Activated T-cell treated with anti-CD3 and anti-CD28 coated beads, Interleukin-2, amount 50 U/mL, for 4 hours (primary cell): ENCODE measurements around the gene CERS5. TPM values are rescaled to one million over a fixed set of nuclear protein-coding genes. Genes with fewer than 3 reads are reported as not detected.

Experiments used
- ATAC-seq, 2 donors: fragments of 200-7000 bp; cut with Tn5 transposase; one replicate each; pipeline ENCODE4 v1.10.0; 2021
- DNase-seq: peaks from one replicate; pipeline ENCODE4 v3.0.0-alpha.2; 2020
- H3K27me3 Mint-ChIP-seq: one replicate; pipeline ENCODE4 v1.8.0; 2021; ENCODE audit warnings: low read depth, mixed read lengths
- H3K36me3 Mint-ChIP-seq: one replicate; pipeline ENCODE4 v1.8.0; 2022; ENCODE audit warnings: mixed read lengths; ENCODE audit not compliant: insufficient read depth
- H3K4me1 Mint-ChIP-seq: one replicate; pipeline ENCODE4 v1.8.0; 2021; ENCODE audit warnings: low read depth, mixed read lengths
- H3K4me3 Mint-ChIP-seq: one replicate; pipeline ENCODE4 v1.8.0; 2021; ENCODE audit warnings: mild to moderate bottlenecking, moderate library complexity, mixed read lengths
- H3K9me3 Mint-ChIP-seq: one replicate; pipeline ENCODE4 v1.8.0; 2021; ENCODE audit warnings: mixed read lengths
- total RNA-seq, 3 donors: library from RNA; stranded (reverse); gene quantifications; one replicate each; pipeline ENCODE4 v1.2.1, GENCODE V29; 2021

The CERS5 gene, protein sequence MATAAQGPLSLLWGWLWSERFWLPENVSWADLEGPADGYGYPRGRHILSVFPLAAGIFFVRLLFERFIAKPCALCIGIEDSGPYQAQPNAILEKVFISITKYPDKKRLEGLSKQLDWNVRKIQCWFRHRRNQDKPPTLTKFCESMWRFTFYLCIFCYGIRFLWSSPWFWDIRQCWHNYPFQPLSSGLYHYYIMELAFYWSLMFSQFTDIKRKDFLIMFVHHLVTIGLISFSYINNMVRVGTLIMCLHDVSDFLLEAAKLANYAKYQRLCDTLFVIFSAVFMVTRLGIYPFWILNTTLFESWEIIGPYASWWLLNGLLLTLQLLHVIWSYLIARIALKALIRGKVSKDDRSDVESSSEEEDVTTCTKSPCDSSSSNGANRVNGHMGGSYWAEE
- total RNA-seq: 10 to 100 TPM; 39.0 to 48.0 (median 39.0) TPM

DNA sequence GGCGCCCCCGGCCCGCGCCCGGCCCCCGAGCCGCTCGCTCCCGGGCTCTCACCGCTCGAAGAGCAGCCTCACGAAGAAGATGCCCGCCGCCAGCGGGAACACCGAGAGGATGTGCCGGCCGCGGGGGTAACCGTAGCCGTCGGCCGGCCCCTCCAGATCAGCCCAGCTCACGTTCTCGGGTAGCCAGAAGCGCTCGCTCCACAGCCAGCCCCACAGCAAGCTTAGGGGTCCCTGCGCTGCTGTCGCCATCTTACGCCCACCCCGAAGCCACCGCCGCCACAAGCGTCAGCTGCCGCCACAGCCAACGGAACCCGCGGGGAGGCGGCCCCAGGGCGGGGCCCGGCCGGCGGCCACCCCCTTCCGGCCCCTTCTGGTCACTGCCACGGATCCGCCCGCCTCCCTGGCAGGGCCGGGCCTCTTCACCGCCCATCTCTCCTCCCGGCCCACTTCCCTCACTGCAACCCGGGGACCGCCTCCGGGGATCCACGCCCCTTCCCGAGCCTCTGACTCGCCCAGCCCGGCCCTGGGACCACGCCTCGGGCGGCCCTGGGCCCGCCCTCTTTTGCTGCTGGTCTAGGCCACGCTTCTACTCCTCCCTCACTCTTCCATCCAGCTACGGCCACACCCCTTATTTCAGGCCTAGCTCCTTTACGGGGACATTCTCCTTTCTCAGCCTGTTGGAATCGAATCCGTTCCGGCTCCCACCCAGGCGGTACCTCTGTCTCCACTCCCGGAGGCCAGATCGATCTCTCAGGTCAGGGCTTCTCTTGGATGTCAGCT, at the start of gene CERS5:
Gene CERS5 (minus strand): TSS at position 321 of the 780 bp plus-strand sequence. CDS start 72 bp downstream, at position 249.
- ATAC-seq (peak; percentile 98), DNase-seq (peak; percentile 90)
- Mint-ChIP-seq H3K36me3 (peaks cover 6% of the 10 kb centered on the region), H3K9me3 (no peaks in the 10 kb centered on the region), H3K4me3 (peak within 1 kb of the TSS; percentile 94), H3K4me1 (peaks cover 32% of the 10 kb centered on the region), H3K27me3 (no peaks in the 10 kb centered on the region)

DNA sequence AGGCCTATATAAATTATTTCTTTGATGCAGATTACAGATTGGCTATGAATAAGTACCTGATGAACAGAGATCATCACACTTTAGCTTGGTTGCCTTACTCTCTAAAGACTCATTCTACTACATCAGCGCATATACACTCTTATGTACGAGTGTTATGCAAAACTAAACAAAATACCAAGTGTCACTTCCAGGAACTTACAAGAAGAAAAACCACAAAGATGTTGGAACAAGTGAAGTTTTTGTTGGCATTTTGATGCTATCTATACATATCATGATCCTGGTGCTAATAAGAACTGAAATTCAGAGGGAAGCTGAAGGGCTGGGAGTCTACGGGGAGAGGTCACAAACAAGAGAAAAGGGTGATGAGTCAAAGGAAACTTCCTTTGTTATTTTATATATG, 47.9 kb upstream of the CERS5 start:
- Mint-ChIP-seq H3K4me1 (peaks cover 53% of the 10 kb centered on the region), H3K27me3 (no peaks in the 10 kb centered on the region), H3K9me3 (no peaks in the 10 kb centered on the region), H3K36me3 (peaks cover 7% of the 10 kb centered on the region), H3K4me3 (no peak overlapping the region)
- ATAC-seq: peak in 1 of 2 donors; percentile 20
- DNase-seq: no peak

DNA sequence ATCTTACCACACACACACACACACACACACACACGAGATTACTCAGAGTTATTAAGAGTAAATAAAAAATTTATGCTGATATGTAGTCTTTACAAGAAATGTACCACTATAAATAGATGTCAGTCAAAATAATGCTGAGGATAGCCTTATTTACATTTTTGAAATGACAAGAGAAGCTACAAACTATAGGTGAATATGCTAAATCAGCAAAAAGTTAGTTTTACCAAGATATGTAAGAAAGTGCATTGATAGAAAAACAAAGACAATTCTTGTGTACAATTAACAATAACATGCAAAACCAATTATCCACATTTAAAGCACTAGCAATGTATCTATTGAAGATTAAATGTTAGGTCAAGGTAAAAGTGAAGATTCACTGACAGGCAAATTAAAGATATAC, 46.8 kb upstream of the CERS5 start:
- ATAC-seq (no peak), DNase-seq (no peak)
- peaks cover 7% of the 10 kb centered on the region for H3K36me3 Mint-ChIP-seq
- no peaks in the 10 kb centered on the region for H3K9me3 Mint-ChIP-seq
- H3K4me3 Mint-ChIP-seq: no peak overlapping the region
- peaks cover 47% of the 10 kb centered on the region for H3K4me1 Mint-ChIP-seq
- no peaks in the 10 kb centered on the region for H3K27me3 Mint-ChIP-seq

DNA sequence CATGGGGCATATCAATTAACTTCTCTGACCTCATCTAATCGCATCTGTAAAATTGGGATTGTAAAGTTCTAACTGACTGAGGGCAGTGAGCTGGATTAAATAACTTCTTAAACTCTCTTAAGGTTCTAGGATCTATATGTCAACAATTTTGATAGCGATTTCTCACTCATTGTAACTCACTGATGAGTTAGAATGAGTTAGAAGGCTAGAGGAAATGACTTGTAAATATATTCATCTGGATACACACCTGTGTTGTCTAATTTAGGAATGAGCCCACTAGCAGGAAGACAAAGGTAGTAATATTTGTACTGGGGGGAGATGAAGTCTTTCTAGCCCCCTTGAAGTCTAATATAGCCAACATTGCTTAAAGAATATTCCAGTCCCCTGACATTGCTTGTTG, 46.3 kb upstream of the CERS5 start:
- Mint-ChIP-seq H3K9me3 (no peaks in the 10 kb centered on the region), H3K4me3 (no peak overlapping the region), H3K4me1 (peaks cover 47% of the 10 kb centered on the region), H3K36me3 (peaks cover 7% of the 10 kb centered on the region), H3K27me3 (no peaks in the 10 kb centered on the region)
- DNase-seq: no peak
- ATAC-seq: peak in 1 of 2 donors; percentile 46

DNA sequence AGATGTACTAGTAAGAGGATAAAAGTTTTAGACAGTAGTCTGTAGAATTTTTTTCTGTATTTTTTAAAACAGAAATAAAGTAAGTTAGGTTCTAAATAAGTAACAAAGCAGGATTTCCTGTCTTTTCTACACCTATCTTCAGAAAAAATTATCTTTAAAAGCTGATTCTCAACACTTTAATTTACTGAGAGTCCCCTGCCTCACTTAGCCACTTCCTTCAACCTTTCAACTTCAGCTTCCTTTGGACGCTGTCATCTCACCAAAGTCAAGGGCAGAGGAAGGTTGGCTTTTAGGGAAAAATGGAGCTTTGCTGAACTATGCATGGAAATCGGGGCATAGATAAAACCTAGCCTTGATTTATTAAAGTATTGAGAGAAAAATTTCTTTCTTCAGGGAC, 44.9 kb upstream of the CERS5 start:
- no peaks in the 10 kb centered on the region for H3K9me3 Mint-ChIP-seq
- peak overlapping the region; percentile 11 for H3K4me3 Mint-ChIP-seq
- H3K4me1 Mint-ChIP-seq: peaks cover 42% of the 10 kb centered on the region
- ATAC-seq (no peak), DNase-seq (no peak)
- H3K36me3 Mint-ChIP-seq: peaks cover 3% of the 10 kb centered on the region
- no peaks in the 10 kb centered on the region for H3K27me3 Mint-ChIP-seq

DNA sequence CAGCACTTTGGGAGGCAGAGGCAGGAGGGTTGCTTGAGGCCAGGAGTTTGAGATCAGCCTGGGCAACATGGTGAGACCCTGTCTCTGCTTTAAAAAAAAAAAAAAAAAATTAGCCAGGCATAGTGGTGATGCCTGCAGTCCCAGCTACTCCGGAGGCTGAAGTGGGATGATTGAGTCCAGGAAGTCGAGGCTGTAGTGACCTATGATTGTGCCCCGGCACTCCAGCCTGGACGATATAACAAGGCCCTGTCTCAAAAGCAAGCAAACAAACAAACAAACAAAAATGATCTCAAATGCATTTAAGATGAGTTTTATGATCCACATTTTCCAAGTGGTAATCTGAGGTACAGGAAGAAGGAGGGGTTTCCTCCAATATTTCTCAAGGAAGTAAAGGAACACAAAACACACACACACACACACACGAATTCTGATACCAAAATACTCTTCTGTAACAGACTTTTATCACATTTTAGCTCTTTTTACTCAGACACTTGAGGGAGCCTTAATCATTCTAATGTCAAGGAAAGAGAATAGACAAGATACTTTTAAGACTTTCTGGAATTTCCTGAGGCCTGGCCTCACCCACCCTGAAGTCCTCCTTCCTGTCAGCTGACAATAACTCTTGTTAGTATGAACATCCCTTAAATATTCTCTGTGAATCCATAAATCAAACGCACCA, 44.4 kb upstream of the CERS5 start:
- ATAC-seq: no peak
- H3K9me3 Mint-ChIP-seq: no peaks in the 10 kb centered on the region
- peaks cover 3% of the 10 kb centered on the region for H3K36me3 Mint-ChIP-seq
- peak overlapping the region; percentile 42 for H3K4me3 Mint-ChIP-seq
- H3K27me3 Mint-ChIP-seq: no peaks in the 10 kb centered on the region
- peaks cover 41% of the 10 kb centered on the region for H3K4me1 Mint-ChIP-seq
- DNase-seq: no peak

DNA sequence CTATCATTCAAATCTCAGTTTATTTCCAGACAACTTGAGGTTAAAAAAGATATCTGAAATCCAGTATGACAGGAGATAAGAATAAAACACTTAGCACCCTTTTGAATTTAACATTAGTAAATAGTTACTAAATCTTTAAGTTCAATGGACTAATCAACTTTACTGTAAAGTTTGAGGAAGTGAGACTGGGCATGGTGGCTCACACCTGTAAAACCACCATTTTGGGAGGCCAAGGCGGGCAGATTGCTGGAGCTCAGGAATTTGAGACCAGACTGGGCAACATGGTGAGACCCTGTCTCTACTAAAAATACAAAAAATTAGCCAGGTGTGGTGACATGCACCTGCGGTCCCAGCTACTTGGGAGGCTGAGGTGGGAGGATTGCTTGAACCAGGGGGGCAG, 40.3 kb upstream of the CERS5 start:
- H3K36me3 Mint-ChIP-seq: peaks cover 10% of the 10 kb centered on the region
- no peak for ATAC-seq
- H3K4me3 Mint-ChIP-seq: no peak overlapping the region
- no peak for DNase-seq
- H3K4me1 Mint-ChIP-seq: peaks cover 16% of the 10 kb centered on the region
- no peaks in the 10 kb centered on the region for H3K27me3 Mint-ChIP-seq
- no peaks in the 10 kb centered on the region for H3K9me3 Mint-ChIP-seq

DNA sequence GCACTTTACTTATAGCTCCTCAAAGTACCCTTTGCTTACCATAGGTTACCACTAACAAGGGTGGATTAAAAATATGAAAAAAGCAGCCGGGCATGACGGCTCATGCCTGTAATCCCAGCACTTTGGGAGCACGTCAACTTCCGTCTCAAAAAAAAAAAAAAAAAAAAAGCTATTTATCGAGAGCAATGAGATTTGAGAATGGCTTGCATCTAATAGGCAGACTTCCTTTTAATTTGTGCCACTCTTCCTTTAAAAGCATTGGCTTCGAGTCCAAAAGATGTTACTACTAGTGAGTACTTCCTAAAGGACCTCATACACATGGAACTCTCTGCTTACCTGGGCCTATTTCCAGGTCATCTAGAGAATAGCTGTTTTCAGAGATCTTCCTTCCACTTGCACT, 38.5 kb upstream of the CERS5 start:
- H3K27me3 Mint-ChIP-seq: no peaks in the 10 kb centered on the region
- DNase-seq: no peak
- H3K36me3 Mint-ChIP-seq: peaks cover 10% of the 10 kb centered on the region
- no peaks in the 10 kb centered on the region for H3K9me3 Mint-ChIP-seq
- H3K4me3 Mint-ChIP-seq: no peak overlapping the region
- peaks cover 3% of the 10 kb centered on the region for H3K4me1 Mint-ChIP-seq
- no peak for ATAC-seq

DNA sequence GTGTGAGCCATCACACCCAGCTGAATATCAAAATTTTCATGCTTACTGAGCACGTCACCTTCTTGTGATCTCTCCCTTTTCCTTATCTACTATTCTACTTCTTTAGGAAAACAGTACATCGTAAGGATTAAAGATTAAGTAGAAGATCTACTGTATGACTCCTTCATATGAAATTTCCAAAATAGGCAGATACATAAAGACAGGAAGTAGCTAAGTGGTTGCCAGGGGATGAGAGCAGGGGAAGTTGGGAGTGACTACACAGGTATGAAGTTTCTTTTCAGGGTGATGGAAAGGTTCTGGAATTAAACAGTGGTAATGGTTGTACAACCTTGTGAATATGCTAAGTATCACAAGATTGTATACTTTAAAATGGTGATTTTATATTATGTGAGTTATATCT, 36.5 kb upstream of the CERS5 start:
- H3K9me3 Mint-ChIP-seq: no peaks in the 10 kb centered on the region
- H3K36me3 Mint-ChIP-seq: peaks cover 18% of the 10 kb centered on the region
- DNase-seq: no peak
- no peak overlapping the region for H3K4me3 Mint-ChIP-seq
- H3K4me1 Mint-ChIP-seq: no peaks in the 10 kb centered on the region
- no peaks in the 10 kb centered on the region for H3K27me3 Mint-ChIP-seq
- no peak for ATAC-seq

DNA sequence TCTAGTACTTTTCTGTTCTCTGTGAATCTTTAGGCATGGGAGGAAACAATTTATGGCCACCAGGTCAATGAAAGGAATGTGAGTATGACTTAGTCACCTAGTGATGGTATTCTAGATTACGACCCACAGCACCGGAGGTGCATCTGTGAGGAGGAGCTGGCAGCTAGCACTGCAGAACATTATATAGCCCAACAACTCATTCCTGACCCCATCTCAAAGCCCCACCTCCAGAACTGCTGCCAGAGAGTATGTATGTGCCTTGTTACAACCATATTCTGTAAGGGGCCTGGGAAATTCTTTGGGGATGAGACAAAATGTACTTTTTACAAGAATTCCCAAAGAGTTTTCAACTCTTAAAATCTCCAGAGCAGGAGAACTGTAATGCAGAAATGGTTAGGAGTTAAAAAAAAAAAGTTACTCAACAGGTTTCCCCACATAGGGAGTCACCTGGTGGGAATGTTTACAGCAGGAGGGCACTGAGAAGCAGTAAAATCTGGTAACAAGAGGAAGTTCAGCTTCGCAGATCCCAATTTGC, 34.9 kb upstream of the CERS5 start:
- no peak for ATAC-seq
- Mint-ChIP-seq H3K9me3 (no peaks in the 10 kb centered on the region), H3K27me3 (no peaks in the 10 kb centered on the region), H3K4me3 (no peak overlapping the region), H3K4me1 (no peaks in the 10 kb centered on the region), H3K36me3 (peaks cover 22% of the 10 kb centered on the region)
- DNase-seq: no peak

DNA sequence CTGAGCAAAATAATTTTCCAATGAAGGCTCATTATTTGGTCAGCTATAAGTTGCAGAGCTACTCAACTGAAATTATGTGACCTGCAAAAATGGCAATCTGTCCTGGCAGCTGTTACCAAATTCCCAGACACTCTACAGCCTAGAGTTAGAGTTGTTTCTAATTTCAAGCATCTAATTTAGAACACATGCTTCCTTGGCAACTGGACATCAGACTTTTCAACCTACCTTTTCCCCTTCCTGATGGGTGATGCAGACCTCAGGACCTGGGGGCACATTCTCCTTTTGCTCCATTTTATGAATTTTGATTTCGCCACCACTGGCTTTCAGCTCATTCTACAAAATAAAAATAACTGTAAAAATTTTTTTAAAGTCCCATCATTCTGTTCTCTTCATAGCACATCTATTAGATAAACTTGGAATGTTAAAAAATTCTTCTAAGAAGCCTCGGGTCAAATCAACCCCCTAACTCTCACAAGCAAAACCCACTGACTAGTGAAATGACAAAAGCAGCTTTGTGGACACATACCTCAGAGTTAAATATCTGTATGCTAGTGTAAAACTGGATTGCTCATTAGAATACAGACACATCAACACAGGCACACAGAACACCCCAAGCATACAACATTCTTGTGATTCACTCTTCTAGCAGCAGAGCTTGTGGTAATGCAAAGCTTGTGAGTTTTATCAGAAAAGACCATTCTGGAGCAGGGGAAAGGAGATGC, 33.5 kb upstream of the CERS5 start:
- H3K9me3 Mint-ChIP-seq: no peaks in the 10 kb centered on the region
- H3K4me3 Mint-ChIP-seq: no peak overlapping the region
- DNase-seq (no peak), ATAC-seq (no peak)
- H3K27me3 Mint-ChIP-seq: no peaks in the 10 kb centered on the region
- H3K36me3 Mint-ChIP-seq: peaks cover 26% of the 10 kb centered on the region
- H3K4me1 Mint-ChIP-seq: no peaks in the 10 kb centered on the region

DNA sequence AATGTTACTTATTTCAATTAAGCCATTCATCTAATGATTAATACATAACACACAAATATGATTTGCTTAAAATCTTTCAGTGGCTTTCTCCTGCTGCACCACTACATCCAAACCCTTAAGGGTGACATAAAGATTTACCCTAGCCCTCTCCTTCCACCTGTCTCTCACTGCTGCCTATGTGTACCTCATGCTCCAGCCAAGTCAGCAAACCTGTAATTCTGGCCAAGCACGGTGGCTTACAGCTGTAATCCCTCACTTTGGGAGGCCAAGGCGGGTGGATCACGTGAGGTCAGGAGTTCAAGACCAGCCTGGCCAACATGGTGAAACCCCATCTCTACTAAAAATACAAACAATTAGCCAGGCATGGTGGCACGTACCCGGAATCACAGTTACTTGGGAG, 31.7 kb upstream of the CERS5 start:
- DNase-seq: no peak
- H3K4me3 Mint-ChIP-seq: no peak overlapping the region
- no peaks in the 10 kb centered on the region for H3K9me3 Mint-ChIP-seq
- peaks cover 23% of the 10 kb centered on the region for H3K36me3 Mint-ChIP-seq
- no peaks in the 10 kb centered on the region for H3K4me1 Mint-ChIP-seq
- no peak for ATAC-seq
- no peaks in the 10 kb centered on the region for H3K27me3 Mint-ChIP-seq

DNA sequence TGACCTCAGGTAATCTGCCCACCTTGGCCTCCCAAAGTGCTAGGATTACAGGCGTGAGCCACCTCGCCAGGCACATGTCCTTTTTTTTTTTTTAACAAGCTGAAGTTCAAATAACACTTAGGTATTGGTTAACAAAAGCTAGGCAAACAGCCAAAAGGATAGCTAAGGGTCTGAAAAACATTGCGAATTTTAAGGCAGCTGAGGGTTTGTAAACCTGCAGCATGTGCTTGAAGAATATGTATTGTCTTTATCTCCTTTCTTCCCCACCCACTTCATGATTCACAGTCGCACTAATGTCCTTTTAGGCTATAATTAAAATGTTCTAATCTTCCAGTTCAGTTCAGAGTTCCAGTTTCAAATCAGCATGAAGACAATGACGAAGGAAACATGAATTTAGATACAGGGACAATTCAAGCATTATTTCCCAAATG, 30.1 kb upstream of the CERS5 start:
- DNase-seq (no peak), ATAC-seq (no peak)
- Mint-ChIP-seq H3K4me3 (no peak overlapping the region), H3K4me1 (no peaks in the 10 kb centered on the region), H3K9me3 (no peaks in the 10 kb centered on the region), H3K27me3 (no peaks in the 10 kb centered on the region), H3K36me3 (peaks cover 27% of the 10 kb centered on the region)

DNA sequence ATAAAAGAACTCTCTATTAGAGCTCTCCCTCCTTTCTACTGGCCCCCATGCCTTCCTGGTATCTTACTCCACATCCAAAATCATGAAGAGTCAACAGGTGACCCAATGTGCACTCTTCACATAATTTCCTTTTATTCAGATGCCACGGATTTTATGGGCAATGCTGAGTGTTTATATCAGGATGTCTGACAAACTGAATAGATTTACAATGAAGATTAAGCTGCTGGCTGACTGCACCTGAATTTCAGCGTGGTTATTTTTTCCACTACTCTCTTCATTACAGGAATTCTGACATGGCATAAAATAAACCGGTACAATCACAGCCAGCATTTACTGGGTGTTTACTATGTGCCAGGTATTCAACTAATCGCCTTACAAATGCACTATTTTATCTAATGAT, 29.4 kb upstream of the CERS5 start:
- DNase-seq (no peak), ATAC-seq (no peak)
- Mint-ChIP-seq H3K4me1 (no peaks in the 10 kb centered on the region), H3K4me3 (no peak overlapping the region), H3K9me3 (no peaks in the 10 kb centered on the region), H3K36me3 (peaks cover 28% of the 10 kb centered on the region), H3K27me3 (no peaks in the 10 kb centered on the region)
